ENCODE measurements around the gene SYNRG. TPM values are rescaled to one million over a fixed set of nuclear protein-coding genes. Genes with fewer than 3 reads are reported as not detected.

The SYNRG gene
- total and polyA plus RNA-seq, 8 donors, result 3.7 to 92.4 (median 27.8) TPM

DNA sequence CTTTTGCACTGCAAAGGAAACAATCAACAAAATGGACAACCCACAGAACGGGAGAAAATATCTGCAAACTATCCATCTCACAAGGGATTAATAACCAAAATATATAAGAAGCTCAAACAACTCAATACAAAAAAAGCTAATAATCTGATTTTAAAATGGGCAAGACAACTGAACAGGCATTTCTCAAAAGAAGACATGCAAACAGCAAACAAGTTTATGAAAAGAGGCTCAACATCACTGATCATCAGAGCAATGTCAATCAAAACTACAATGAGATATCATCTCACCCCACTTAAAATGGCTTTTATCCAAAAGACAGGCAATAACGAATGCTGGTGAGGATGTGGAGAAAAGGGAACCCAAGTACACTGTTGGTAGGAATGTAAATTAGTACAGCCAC, 34.8 kb downstream of the SYNRG start:
- no peak for TF ChIP-seq EP300 (IDR thresholded peaks at IDR 0.05)
- TF ChIP-seq POLR2A (IDR thresholded peaks at IDR 0.05), result no peak
- TF ChIP-seq POLR2AphosphoS5 (IDR thresholded peaks at IDR 0.05), result no peak
- TF ChIP-seq, protein P1, sequence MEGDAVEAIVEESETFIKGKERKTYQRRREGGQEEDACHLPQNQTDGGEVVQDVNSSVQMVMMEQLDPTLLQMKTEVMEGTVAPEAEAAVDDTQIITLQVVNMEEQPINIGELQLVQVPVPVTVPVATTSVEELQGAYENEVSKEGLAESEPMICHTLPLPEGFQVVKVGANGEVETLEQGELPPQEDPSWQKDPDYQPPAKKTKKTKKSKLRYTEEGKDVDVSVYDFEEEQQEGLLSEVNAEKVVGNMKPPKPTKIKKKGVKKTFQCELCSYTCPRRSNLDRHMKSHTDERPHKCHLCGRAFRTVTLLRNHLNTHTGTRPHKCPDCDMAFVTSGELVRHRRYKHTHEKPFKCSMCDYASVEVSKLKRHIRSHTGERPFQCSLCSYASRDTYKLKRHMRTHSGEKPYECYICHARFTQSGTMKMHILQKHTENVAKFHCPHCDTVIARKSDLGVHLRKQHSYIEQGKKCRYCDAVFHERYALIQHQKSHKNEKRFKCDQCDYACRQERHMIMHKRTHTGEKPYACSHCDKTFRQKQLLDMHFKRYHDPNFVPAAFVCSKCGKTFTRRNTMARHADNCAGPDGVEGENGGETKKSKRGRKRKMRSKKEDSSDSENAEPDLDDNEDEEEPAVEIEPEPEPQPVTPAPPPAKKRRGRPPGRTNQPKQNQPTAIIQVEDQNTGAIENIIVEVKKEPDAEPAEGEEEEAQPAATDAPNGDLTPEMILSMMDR (IDR thresholded peaks at IDR 0.05), result no peak
- H3K4me1 ChIP-seq, result no peaks in the 10 kb centered on the region
- DNase-seq, result no peak
- intact Hi-C loops (cut with DNase I; ENCODE audit: low total_unique reads), result no loop called here
- no peaks in the 10 kb centered on the region for H3K27me3 ChIP-seq
- H3K4me3 ChIP-seq, result no peak overlapping the region
- peaks cover 18 to 97% (median 96%) of the 10 kb centered on the region in 4 donors for H3K36me3 ChIP-seq
- no peak overlapping the region for H3K27ac ChIP-seq
- WGBS, 5 donors, result 94 to 100% (median 97%) methylated on average over 2 of the region's 2 CpGs
- peaks cover 0 to 6% (median 2%) of the 10 kb centered on the region in 4 donors for H3K9me3 ChIP-seq

DNA sequence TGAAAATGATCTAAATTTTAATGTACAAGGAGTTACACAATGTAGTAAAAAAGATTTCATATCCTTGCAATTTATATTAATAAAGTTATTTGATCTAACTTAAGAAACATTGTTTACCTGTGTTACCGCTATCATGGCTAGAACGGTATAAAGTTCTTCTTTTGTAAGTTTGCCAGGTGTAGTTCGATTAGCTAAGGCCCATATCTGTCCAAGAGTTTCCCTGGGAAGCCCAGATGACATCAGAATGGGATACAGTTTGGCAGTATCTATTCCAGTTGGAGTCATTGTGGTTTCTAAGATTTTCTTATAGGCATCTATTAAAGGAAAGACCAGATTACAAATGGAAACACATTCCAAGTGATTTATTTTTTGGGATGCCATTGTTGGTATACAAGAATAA, 37.5 kb downstream of the SYNRG start:
- Histone ChIP-seq H3K9me3 (peaks cover 0 to 6% (median 2%) of the 10 kb centered on the region in 4 donors), H3K27ac (no peak overlapping the region), H3K4me1 (no peaks in the 10 kb centered on the region), H3K27me3 (no peaks in the 10 kb centered on the region), H3K36me3 (peaks cover 24 to 97% (median 96%) of the 10 kb centered on the region in 4 donors), H3K4me3 (no peak overlapping the region)
- no peak for TF ChIP-seq POLR2AphosphoS5 (IDR thresholded peaks at IDR 0.05)
- TF ChIP-seq, protein P1 (IDR thresholded peaks at IDR 0.05), result no peak
- no peak for TF ChIP-seq EP300 (IDR thresholded peaks at IDR 0.05)
- TF ChIP-seq POLR2A (IDR thresholded peaks at IDR 0.05), result no peak
- DNase-seq, result no peak
- intact Hi-C loops (cut with DNase I; ENCODE audit: low total_unique reads), result no loop called here
- 77 to 89% (median 79%) methylated on average over 3 of the region's 3 CpGs for WGBS, 5 donors

DNA sequence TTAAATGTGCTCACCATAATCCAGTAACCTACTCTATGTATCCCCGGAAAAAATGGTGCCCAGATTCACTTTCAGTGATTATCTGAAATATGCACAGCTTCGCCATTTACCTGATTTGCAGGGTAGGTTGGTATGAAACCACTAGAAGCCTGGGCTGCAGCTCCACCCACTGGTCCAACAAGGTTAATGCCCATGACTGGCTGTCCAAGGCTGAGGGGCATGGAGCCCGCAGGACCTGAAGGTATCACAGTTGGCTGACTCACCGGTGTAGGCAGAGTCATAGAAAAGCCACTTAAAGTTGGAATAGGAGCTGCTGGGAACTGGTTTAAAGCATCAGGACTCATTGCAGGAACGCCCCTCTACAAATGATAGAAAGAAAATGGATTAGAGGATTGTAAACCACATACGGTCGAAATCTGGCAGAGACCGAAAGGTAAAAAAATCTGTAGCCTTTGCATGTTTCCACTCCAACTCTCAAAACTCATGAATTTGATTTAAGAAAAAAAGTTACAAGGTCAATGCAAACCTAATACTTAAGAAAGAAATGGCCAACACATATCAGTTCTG, 38.6 kb downstream of the SYNRG start:
- peaks cover 0 to 6% (median 2%) of the 10 kb centered on the region in 4 donors for H3K9me3 ChIP-seq
- peaks cover 24 to 94% (median 91%) of the 10 kb centered on the region in 4 donors for H3K36me3 ChIP-seq
- H3K27ac ChIP-seq, result no peak overlapping the region
- WGBS, 5 donors, result 88 to 95% (median 91%) methylated on average over 8 of the region's 8 CpGs
- intact Hi-C loops (cut with DNase I; ENCODE audit: low total_unique reads), result no loop called here
- TF ChIP-seq, protein P1 (IDR thresholded peaks at IDR 0.05), result peak in 1 of 7 experiments; percentile 28
- no peak for TF ChIP-seq POLR2AphosphoS5 (IDR thresholded peaks at IDR 0.05)
- TF ChIP-seq EP300 (IDR thresholded peaks at IDR 0.05), result no peak
- no peak for TF ChIP-seq POLR2A (IDR thresholded peaks at IDR 0.05)
- DNase-seq, result peak; percentile 48 to 60
- no peaks in the 10 kb centered on the region for H3K4me1 ChIP-seq
- H3K4me3 ChIP-seq, result no peak overlapping the region
- H3K27me3 ChIP-seq, result no peaks in the 10 kb centered on the region

DNA sequence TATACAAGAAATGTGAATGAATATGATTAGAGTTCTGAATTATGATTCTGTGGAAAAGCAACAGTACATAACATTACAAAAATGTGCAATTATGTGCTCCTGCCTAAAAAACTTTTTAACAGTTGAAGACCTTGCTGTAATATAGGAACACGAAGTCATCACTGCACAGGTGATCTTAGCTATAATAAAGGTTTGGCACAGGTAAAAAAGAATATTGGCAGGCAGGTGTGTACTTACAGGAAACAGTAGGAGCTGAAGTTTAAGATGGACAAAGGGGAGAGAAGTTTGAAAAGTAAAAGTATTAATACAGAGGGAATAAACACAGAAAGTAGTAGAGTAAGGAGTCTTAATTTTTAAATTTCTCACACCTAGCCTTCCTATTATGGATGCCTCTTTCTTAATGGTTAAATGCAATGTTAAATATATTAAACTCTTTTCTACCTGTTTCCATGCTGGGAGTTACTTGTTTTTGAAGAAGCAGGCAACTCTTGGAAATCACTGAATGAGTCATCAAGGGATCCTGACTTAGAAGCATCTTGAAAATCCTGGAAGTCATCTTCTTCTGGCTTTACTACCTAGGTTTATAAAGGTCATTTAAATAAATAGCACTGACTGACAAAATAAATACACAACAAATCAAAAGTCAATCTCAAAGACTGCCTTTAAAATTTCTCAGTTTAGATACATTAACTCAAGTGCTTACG, 40.7 kb downstream of the SYNRG start:
- TF ChIP-seq POLR2AphosphoS5 (IDR thresholded peaks at IDR 0.05) (no peak), POLR2A (IDR thresholded peaks at IDR 0.05) (no peak), EP300 (IDR thresholded peaks at IDR 0.05) (no peak)
- TF ChIP-seq, protein P1 (IDR thresholded peaks at IDR 0.05), result no peak
- Histone ChIP-seq H3K4me1 (no peaks in the 10 kb centered on the region), H3K4me3 (no peak overlapping the region), H3K36me3 (peaks cover 27 to 92% (median 88%) of the 10 kb centered on the region in 4 donors), H3K9me3 (no peaks in the 10 kb centered on the region), H3K27me3 (no peaks in the 10 kb centered on the region), H3K27ac (no peak overlapping the region)
- WGBS, 5 donors, result 91 to 97% (median 92%) methylated on average over 2 of the region's 2 CpGs
- no peak for DNase-seq
- intact Hi-C loops (cut with DNase I; ENCODE audit: low total_unique reads), result no loop called here

All from stomach (tissue), 9 donors.